ENCODE results near the gene ABCC1. TPM values are rescaled to one million over a fixed set of nuclear protein-coding genes. Genes with fewer than 3 reads are reported as not detected.

The ABCC1 gene
- total RNA-seq, 1 experiment from 2014 or later: 56.4 TPM

GRCh38 chr16:16016388-16016964 is 67.1 kb downstream of the ABCC1 start:
- Histone ChIP-seq H3K79me2 (ENCODE audit: insufficient read depth, low read length) (no peaks in the 10 kb centered on the region), H3T11ph (ENCODE audit: low read length) (no peak overlapping the region), H4K20me1 (ENCODE audit: control insufficient read depth, insufficient read depth, insufficient read length) (no peaks in the 10 kb centered on the region), H2BK15ac (ENCODE audit: low read depth, low read length) (no peak overlapping the region), H4K91ac (ENCODE audit: insufficient read length, low read depth, low read length) (no peak overlapping the region), H2BK20ac (ENCODE audit: low read depth, low read length, poor library complexity, severe bottlenecking) (no peak overlapping the region), H3K23me2 (ENCODE audit: insufficient read length, low read depth, low read length, poor library complexity, severe bottlenecking) (no peaks in the 10 kb centered on the region), H3K27me3 (ENCODE audit: insufficient read depth, low read length) (no peaks in the 10 kb centered on the region), H2BK12ac (ENCODE audit: insufficient read length, low read depth, low read length) (no peak overlapping the region), H3K27ac (ENCODE audit: insufficient read length, low read depth, low read length) (no peak overlapping the region), H3K18ac (ENCODE audit: insufficient read length, low read depth, low read length) (no peak overlapping the region), H3K9me3 (ENCODE audit: control insufficient read depth, low read depth, low read length) (no peaks in the 10 kb centered on the region), H2BK120ac (ENCODE audit: low read depth, low read length, poor library complexity, severe bottlenecking) (no peak overlapping the region), H3K9ac (ENCODE audit: extremely low read depth, insufficient read length, low read length) (no peak overlapping the region), H3K4ac (ENCODE audit: low read depth, low read length) (no peak overlapping the region), H4K8ac (replicated peaks; ENCODE audit: insufficient read length, low read depth, low read length) (no peak overlapping the region), H2AK5ac (ENCODE audit: insufficient read length, low read length) (no peak overlapping the region), H3K4me1 (ENCODE audit: insufficient read depth, low read length) (no peaks in the 10 kb centered on the region), H3K4me2 (ENCODE audit: insufficient read depth, insufficient read length, low read length) (no peak overlapping the region), H4K5ac (ENCODE audit: insufficient read length, low read depth, low read length) (no peak overlapping the region), H2BK5ac (ENCODE audit: insufficient read length, low read length) (peak overlapping the region; percentile 29), H3K23ac (ENCODE audit: insufficient read length, low read depth, low read length) (no peak overlapping the region), H2AFZ (ENCODE audit: low read length) (no peak overlapping the region), H3K79me1 (ENCODE audit: insufficient read depth, low read depth, low read length, poor library complexity, severe bottlenecking) (peaks cover 3% of the 10 kb centered on the region), H3K56ac (ENCODE audit: insufficient read length, low read depth, low read length) (peak overlapping the region; percentile 83), H3K14ac (ENCODE audit: insufficient read depth, low read length) (no peak overlapping the region)
- Mint-ChIP-seq H3K9me3 (no peaks in the 10 kb centered on the region), H3K27me3 (ENCODE audit: low read depth) (no peaks in the 10 kb centered on the region), H3K27ac (peak overlapping the region in 1 of 3 experiments; percentile 25; a peak in 2 of 7 replicates), H3K36me3 (ENCODE audit: insufficient read depth in 1 of 3, low read depth in 3 of 3) (peaks cover 24 to 79% (median 61%) of the 10 kb centered on the region in 3 experiments), H3K4me3 (no peak overlapping the region), H3K4me1 (no peaks in the 10 kb centered on the region)
- no CpG with 5 or more reads among the region's 11 CpGs for WGBS (ENCODE audit: extremely low coverage, insufficient read length, low lambda C conversion rate)
- TF ChIP-seq CTCF (conservative IDR thresholded peaks at IDR 0.05): no peak
- no peak for DNase-seq
